Measurements from ENCODE around the gene COL21A1.

- TF ChIP-seq PKNOX1 (IDR thresholded peaks at IDR 0.05): no peak
- no peak for TF ChIP-seq TARDBP (IDR thresholded peaks at IDR 0.05)
These were observed 188.7 kb downstream of the COL21A1 start for GRCh38 chr6:56058636-56059035.
